GM19193 (cell line): ENCODE measurements around the gene ZNF681.

Experiments used
- POLR2A ChIP-seq: IDR thresholded peaks from 4 replicates; pipeline ENCODE4 v1.6.1; 2011; ENCODE audit not compliant: insufficient read depth, insufficient read length; ENCODE audit errors: extremely low read depth

Gene ZNF681

DNA sequence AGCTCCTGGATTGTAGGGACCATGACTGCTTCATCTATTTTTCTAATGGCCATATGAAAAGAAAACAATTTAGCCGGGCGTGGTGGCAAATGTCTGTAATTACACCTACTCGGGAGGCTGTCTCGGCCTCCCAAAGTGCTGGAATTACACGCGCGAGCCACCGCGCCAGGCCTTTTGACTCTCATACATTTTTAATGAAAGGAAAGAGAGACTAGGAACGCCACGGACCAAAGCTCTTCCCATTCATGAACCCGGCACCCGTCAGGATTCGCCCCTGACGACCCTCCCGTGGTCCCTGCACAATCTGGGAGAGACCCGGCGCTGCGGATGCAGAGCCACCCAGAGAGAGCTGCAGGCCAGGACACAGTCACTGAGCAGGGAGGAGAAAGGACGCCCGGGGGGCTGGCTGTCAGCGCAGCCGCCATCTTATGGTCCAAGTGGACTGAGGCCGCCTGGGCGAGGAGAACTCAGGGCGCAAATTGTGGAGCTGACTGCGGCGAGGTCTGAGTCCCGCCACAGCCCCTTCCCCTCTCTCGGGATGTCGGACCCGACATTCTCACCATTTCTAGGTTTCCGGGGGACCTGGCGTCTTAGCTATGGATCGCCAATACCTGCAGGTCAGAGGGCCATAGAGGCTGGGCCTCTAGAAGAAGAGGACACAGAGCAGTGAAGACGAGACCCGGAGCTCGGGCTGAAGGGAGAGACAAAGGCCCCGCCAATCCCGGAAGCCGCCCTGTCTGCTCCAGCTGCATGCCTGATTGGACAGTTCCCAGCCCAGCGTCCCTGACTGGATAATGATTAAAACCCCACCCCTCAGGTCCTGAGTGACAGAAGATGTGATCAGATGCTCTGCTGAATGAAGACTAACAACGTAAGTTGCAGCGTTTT is at the start of gene ZNF681:
Gene ZNF681, minus strand, starts transcription at position 705 of the 888 bp plus-strand sequence. Its CDS starts 142 bp downstream, at position 563.
- TF ChIP-seq POLR2A: peak; percentile 65

DNA sequence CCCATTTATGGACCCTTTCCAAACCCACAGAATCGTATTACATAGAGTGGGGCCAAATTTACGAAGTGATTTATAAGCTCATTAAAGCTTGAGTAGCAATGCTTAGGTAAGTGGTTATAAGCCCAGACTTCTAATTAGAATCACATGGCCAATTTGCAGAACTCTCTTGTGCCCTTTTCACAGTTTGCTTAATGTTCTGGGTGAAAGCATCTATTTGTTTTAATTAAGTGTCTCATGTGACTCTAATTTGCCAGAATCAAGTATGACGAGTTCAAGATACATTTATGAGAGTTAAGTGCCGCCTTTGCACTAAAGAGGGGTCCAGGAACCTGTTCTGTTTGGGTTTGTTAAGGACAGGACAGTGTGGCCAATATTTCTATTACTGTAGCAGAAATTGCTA is 46.0 kb upstream of the ZNF681 start:
- no peak for TF ChIP-seq POLR2A

GRCh38 chr19:23802290-23802689 is 43.6 kb upstream of the ZNF681 start:
- TF ChIP-seq POLR2A: no peak

DNA sequence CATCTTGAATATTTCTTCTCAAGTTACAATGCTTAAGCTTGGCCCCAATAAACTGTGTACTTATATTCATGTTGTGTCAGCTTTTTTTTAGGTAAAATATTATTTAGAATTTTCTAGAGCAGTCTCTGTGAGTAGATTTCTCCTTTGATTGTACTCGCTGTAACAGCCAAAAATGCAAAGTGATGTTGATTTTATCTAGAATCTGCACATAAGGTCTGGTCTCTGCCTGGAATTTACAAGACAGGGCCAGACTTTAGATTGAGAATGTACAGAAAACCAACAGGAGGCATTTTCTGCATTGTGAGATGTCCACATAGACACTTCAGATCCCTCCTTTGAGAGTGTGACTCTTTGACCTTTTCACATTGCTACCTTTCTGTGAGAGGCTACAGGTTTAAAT is 43.1 kb upstream of the ZNF681 start:
- no peak for TF ChIP-seq POLR2A

DNA sequence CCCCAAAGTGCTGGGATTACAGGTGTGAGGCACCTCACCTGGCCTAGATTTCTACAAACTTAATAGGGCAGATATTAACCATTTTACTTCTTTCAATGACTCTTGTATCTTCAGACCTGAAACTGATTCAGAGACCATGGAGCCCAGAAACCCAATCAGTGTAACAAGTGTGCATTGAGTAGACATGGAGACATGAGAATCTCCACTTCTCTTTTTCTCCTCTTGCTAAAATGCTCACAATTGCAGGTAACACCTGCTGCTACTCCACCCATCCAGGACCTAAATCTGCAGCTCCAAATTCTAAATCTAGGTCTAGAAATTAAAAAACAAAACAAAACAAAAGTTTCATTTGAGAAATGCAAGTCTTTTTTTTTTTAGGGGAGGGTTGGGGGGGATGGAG is 42.2 kb upstream of the ZNF681 start:
- TF ChIP-seq POLR2A: no peak

DNA sequence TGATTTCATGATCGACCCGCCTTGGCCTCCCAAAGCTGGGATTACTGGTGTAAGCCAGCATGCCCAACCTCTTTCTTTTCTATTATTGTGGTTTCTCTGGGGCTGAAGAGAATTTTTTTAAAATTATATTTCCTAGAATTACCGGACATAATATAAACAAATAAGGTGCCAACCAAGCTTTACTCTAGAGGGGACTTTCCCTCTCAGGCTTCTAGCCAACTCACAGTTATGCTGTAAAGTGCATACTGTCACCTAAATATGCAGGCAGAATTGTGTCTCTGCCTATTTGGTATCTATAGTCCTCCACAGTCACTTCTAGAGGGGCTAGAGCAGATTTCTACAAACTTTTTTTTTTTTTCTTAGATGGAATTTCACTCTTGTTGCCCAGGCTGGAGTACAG is 41.6 kb upstream of the ZNF681 start:
- no peak for TF ChIP-seq POLR2A

- TF ChIP-seq POLR2A: no peak
Observed at GRCh38 chr19:23799321-23799720, 40.6 kb upstream of the ZNF681 start.

DNA sequence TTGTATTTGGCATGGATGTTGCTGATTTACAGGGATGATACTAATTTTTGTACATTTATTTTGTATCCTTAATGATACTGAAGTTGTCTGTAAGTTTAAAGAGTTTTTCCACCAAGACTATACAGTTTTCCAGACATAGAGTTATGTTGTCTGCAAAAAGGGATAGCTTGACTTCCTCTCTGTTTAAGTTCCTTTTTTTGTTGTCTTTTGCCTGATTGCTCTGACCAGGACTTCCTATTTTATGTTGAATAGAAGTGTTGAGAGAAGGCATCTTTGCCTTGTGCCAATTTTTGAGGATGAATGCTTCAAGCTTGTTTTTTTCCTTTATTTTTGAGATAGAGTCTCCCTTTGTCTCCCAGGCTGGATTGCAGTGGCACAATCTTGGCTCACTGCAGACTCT is 36.8 kb upstream of the ZNF681 start:
- TF ChIP-seq POLR2A: no peak

DNA sequence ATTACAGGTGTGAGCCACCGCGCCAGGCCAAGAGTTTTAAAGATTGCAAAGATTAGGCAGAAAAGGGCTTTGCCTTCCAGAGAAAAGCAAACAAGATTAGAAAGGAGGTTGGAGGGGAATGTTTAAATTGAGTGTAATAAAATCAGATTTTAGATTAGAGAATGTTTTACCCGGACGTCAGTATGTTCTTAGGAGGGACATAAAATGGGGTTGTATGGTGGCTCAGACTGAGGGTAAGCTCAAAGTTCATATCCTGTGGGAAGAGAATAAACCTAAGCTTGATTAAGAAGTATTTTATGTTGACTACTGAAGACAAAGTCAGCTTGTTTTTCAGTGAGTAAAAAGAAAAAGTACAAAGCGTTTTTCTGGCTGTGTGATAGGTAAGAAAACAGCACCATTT is 34.1 kb upstream of the ZNF681 start:
- TF ChIP-seq POLR2A: no peak

- TF ChIP-seq POLR2A: no peak
Observed at GRCh38 chr19:23790641-23791488, 32.2 kb upstream of the ZNF681 start.

GRCh38 chr19:23789246-23789645 is 30.6 kb upstream of the ZNF681 start:
- no peak for TF ChIP-seq POLR2A

DNA sequence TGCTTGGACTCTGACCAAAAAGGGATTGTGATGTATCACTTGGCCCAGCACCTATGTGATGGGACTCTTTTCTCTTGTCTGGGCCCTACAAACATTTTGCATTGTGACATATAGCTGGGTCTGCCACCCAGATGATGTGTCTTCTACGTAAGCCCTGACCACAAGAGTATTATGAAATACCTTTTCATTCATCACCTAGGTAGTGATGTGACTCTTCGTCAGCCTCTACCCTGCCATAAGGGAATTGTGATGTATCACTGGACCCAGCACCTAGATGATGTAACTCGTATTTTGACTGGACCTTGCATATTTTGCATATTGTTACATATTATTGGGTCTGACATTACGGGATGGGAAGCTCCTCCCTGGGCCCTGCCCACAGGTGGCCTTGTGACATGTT is 29.7 kb upstream of the ZNF681 start:
- no peak for TF ChIP-seq POLR2A

GRCh38 chr19:23787106-23787505 is 28.4 kb upstream of the ZNF681 start:
- no peak for TF ChIP-seq POLR2A

GRCh38 chr19:23785982-23786381 is 27.3 kb upstream of the ZNF681 start:
- TF ChIP-seq POLR2A: no peak

DNA sequence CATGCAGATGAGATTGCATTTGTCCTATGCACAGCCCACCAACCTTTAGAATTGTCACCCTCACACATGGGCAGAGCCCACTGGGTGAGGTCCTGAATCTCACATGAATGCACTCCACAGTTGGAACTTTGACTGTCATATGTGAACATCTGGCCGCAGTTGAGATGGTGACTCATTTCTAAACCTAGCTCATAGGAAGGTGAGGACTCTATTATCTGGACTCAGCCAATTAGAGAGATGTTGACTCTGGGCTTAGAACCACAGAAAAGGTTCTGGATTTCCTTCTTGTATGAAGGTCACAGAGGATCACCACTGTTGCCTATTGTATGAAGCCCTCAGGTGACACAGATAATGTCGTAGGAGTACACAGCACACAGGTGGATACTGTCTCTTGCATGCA is 25.6 kb upstream of the ZNF681 start:
- no peak for TF ChIP-seq POLR2A

DNA sequence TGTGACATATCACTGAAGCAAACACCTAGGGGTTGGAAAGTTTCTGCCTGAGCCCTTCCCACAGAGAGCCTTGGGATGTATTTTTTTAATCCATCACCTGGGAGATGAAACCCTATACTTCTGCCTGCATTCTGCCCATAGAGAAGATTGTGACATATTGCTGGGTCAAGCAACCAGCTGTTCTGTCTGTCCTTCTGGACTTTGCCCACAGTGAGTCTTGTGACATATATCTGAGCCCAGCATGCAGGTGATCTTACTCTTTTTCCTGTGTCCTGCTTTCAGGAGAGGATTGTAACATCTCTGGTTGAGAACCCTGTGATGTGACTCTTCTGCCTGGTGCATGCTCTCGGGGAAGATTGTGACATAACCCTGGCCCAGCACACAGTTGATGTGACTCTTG is 24.9 kb upstream of the ZNF681 start:
- no peak for TF ChIP-seq POLR2A
